GM21360 (cell line): ENCODE data around the gene TNNT2.

Source experiments
- ATAC-seq: cut with Tn5 transposase; IDR thresholded peaks from one replicate; pipeline ENCODE4 v1.9.1; 2021; ENCODE audit warnings: mild to moderate bottlenecking, moderate library complexity; ENCODE audit not compliant: unreplicated experiment

TNNT2 gene

DNA sequence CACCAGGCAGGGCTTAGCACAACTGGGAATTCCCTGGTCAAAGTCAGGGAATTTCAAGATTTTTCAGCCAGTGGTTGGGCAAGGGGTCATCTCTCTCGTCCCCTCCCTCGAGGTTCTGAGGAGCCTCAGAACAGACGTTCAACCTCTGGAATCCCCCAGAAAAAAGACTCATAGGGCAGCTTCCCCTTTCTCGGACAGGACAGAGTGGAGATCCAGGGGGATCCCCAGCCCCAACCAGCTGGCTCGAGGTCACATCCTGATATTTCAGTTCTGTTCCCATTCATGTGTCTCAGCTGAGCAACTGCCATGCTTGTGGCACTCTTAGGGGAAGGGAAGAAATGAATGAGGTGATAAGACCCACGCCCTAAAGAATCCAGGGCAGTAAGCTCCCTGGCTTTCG, 26.6 kb upstream of the TNNT2 start:
- ATAC-seq = no peak

DNA sequence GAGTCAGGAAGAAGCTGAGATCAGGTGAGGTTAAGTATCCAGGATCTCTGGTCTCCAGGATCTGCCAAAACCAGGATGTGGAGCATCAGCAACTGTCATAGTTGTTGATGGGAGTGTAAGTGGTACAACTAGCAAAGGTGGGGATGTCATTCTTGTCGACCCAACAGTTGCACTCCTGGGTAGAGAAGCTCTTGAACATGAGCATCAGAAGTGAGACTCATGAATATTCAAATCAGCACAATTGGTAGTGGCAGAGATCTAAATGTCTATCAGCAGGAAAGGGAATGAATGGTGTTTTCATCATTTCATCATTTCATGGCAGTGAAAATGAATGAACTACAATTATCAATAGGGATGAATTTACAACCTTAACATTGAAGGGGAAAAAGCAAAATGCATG, 25.9 kb upstream of the TNNT2 start:
- ATAC-seq = no peak

DNA sequence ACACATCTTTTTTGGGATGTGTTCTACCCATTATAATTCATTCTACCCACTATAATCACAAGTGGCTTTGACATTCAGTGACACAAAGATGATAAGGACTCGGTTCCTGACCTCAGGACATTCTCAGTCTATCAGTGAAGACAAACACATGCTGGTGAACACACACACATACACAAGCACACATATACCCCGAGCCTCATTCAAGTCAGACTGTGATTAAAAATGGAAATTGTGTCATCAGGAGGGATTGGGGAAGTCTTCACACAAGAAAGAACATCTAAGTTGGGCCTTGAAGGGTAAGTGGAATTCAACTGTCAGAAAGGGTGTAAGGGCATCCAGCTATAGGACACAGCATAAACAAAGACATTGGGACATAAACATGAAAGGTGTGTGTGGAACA, 24.2 kb upstream of the TNNT2 start:
- no peak for ATAC-seq

DNA sequence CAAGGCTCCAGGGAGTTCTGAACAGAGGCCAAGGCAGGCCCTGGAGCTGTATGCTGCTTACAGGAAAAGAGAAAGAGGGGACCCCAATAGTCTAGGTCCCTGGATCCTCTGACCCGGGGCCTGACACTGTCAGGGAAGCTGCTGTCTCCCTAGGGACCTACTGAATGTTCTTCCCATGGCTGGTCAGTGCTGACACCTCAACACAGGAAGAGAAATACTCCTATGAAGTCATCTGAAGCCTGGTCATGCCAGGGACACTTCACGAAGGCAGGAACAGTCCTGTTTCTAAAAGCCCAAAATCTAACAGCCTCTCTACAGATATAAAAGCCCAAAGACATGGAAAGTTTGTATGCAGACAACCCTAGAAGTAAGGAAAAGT, 23.4 kb upstream of the TNNT2 start:
- ATAC-seq = no peak

DNA sequence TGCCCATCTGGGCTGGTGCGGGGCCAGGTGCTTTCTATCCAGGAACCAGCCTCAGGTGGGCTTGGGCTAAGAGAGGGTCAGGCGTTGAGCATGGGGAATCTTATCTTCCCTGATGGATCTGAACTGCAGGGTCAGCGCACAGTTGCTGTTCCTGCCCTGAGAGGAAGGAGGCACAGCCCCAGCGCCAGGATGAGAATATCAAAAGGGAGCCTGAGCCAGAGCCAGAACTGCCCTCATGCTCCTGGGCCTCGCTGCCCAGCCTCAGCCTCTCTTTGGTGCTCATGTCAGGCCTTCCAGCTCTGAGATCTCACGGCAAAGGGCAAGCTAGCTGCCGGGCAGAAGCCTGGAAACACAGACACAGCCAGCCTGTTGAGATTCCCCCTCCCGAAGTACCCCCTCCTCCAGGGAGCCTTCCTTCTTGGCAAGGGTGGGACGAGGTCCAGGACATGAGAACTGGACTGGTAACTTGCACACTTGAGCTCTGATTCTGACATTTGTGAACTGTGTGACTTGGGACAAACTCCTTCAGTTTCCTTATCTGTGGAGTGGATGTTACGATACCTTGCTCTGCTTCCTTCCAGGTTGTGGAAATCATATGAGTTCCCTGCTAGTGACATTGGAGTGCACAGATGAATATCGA, 22.9 kb upstream of the TNNT2 start:
- ATAC-seq = no peak

DNA sequence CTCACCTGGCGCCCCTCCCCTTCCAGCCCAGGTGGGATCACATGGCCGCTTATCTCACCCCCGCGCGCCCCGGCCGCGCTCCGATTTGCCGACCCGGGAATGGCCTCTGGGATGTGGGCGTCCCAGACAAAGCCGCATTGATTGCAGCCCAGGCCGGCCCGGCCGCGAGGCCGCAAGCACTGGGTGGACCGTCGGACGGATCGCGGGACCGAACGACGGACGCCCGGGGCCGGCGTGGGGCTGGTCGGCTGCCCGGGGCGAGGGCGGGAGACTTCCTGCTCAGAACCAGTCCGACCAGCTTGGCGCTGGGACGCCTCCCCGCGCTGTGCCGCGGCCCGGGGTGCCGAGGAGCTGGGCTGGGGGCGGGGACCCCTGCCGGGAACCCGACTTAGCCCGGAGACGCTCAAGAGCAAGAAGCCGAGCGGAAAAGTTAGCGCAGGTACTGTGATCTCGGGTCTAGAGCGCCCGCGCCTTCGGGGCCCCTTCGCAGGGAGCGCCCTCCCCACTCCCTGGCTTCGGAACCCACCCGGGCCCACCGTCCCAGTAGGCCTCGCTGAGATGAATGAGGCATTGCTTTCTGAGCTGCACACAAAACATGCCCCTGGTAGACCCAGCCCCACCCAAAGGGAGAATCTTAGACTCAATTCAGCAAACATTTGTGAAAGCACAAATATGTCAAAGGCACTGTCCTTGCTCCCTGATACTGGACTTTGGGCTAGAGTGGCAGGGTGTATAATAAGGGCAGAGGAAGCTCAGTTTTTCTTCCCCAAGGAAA, 22.1 kb upstream of the TNNT2 start:
- no peak for ATAC-seq

DNA sequence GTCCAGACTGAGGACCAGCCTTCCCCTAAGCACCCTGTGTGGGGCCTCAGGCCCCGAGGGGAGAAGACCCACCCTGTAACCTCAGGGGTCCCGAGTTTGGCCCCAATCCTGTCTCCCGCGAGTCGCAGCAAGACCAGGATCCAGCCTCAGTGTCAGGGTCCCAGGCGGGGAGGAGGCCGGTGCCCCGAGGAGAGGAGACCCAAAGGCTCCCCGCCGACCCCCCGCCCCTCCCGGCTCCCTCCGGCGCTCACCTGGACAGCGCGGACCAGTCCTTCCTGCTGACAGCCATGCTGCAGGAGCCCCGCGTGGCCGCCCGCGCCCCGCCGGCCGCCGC, 21.5 kb upstream of the TNNT2 start, which contains the start of gene LAD1:
Gene LAD1, minus strand, starts transcription at position 307 of the 334 bp plus-strand sequence. Its CDS starts 18 bp downstream, at position 289.
- ATAC-seq = no peak

DNA sequence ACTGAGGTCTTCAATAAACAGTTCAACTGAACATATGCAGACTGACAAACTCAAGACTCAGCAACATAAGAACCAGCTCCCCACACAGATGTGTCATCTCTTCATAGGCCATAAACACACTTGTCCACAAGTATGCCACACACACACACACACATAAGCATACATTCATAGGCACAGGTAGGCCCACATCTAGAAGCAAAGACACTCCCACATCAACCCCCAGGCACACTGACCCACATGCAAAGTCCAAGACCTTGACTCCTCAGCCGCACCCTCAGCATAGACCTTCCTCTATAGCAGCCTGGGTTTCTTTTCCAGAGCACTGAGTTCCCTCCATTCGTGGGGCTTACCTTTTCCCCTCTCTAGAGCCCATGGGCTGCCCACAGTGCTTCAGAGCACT, 20.2 kb upstream of the TNNT2 start:
- no peak for ATAC-seq

DNA sequence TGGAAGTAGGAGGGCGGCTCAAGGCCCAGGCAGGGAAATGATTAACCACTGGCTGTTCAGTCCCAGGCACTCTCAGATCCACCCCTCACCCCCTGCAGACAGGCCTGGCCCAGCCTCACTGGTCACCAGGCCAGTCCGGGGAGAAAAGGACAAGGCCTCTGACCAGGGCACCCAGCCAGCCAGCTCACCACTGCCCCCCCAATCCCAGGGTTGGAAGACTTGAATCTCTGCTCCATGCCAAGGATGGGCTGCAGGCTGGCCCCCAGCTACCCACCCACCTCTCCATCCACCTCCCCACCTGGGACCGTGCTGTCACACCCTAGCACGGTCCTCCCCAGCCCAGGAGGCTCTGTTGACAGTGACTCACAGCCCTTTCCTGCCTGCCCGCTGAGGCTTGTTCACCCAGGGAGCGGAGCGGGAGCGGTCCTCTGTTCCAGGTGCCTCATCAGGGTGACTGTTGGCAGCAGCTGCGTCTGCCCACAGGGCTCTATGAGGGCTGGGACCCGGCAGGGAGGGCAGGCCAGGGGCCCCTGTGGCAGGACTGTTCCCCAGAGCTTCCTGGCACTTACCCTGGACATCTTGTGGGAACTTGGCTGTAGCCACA, 19.5 kb upstream of the TNNT2 start:
- no peak for ATAC-seq

DNA sequence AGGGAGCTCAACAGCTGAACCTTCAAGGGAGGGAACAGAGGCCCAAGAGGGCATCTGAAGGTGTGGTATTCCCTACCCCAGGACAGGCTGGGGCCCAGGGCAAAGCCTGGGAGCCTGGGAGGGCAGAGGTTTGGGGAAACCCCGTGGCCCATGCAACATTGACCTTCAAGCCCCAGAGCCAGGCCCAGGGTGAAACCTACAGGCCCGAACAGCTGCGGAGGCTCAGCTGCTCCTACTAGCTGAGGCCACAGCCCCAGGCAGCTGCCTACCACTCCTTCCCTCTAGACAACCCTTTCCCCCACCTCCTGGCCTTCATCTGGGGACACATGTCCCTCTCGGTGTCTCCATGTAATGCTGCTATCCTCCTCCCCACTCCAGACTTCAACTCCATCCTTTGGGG, 18.5 kb upstream of the TNNT2 start:
- ATAC-seq = no peak

DNA sequence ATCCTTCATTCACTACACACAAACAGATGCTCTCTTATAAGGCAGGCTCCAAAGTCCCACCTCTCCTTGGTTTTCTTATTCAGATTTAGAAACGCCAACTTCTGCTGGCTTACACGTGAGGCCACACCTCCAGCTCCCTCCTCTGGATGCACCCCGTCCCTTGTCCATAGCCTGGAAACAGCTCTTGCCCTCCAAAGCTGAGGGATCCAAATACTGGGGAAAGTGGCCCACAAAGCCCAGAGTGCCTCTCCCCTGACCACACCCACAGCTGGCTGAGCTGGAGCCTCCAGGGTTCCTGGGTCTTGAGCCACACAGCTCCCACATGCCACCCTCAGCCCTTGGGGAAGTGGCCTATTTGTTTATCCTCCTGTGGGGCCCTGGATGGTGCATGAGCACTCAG, 17.1 kb upstream of the TNNT2 start:
- ATAC-seq = no peak

DNA sequence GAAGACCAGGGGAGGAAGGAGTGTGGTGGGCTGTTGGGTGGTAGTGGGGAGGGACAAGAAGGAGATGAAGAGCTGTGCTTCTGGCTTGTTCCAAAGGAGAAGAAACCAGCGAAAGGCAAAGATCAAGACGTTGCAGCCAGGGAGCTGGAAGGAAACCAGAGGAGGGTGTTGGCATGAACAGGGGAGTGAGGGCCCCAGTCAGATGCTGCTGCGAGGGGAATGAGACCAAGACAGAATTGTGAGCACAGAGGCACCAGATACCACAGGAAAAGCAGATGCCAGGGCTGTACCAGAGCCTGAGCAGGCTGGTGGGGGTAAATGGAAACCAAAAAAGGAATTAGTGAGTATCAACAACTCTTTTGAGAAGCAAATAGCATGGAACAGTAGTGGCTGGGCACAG, 15.6 kb upstream of the TNNT2 start:
- ATAC-seq = no peak

DNA sequence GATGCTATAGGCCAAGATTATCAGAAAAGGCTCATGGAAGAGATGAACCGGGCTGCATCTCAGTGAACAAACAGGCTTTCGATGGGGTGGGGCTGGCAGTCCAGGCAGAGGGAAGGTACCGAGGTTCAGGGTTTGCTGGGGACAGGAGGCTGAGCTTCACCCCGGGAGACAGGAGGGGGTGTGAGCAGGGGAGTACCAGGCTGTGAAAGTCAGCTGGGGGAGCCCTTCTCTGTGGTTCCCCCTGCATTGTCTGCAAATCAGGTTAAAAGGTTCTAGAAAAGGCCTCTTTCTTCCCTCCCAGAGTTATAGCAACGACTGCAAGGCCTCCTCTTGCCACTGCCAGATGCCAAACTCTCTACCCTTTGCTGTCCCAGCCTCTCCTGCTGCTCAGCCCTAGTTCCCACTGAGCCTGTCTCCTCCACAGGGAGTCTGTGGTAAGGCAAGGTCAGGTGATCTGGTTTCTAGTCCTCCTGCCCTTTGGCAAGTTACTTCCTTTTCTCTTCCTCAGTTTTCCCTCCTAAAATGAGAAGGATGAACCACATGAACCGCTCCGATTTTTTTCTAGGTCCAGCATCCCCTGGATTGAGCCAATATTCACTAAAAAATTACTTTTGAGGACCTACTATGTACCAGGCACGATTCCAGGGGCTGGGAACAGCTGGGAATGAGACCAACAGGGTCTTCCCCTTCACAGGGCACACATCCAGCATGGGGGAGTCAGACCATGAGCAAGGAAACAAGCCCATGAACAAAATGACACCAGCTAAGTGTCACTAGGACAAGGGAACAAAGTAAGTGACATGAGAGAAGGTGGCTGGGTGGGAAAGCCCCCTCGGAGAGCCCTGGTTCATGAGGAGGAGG, 14.4 kb upstream of the TNNT2 start:
- ATAC-seq = no peak

DNA sequence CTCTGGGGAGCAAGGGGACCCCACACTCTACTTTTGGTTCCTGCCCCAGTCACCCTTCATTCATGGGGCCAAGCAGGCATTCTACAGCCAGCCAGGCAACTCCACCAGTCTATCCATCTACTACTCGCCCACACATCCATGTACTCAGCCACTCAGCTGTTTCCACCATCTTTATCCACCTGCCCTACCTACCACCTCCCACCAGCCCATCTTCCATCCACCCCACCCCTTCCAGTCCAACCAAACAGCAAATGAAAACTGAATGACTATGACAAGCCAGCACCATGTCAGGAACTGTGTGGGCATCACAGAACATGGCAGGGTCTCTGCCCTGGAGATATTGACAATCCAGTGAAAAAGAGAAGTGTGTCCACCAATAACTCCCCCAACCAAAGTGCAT, 13.7 kb upstream of the TNNT2 start:
- ATAC-seq = no peak

DNA sequence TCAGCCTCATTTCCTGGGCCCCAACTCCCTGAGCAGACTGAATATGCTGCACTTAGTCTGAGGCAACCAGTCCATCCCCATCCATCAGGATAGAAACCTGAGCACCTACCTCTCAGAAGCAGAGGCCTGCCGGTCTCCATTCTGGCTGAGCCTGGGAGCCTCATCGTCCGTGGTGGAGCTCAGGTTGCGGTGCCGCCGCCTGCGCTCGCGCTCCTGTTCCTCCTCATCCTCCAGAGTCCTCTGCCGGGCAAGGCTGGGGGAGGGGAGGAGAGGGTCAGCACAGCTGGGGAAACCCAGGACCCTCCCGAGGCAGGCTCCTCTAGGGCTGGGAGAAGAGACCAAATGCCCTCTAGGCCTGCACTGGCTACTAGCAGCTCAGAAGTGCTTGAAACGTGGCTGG, 11.6 kb upstream of the TNNT2 start:
- ATAC-seq = no peak

DNA sequence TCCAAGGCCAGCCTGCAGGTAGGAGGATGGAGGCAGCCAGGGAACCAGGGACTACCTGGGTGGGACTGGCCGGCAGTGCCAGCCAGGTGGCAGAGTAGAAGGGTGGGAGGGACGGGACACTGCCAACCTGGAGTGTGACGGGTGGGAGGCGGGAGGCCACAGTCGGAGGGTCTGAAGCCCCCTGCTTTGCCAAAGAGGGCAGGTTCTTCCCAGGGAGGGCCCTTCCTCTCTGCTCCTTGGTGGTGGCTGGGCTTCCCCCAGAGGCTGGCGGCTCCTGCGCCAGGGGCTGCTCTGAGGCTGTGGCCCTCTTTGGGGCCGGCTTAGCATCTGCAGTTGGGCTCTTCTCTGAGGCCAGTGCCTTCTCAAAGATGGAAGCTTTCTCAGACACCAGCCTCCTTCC, 8.7 kb upstream of the TNNT2 start:
- no peak for ATAC-seq

DNA sequence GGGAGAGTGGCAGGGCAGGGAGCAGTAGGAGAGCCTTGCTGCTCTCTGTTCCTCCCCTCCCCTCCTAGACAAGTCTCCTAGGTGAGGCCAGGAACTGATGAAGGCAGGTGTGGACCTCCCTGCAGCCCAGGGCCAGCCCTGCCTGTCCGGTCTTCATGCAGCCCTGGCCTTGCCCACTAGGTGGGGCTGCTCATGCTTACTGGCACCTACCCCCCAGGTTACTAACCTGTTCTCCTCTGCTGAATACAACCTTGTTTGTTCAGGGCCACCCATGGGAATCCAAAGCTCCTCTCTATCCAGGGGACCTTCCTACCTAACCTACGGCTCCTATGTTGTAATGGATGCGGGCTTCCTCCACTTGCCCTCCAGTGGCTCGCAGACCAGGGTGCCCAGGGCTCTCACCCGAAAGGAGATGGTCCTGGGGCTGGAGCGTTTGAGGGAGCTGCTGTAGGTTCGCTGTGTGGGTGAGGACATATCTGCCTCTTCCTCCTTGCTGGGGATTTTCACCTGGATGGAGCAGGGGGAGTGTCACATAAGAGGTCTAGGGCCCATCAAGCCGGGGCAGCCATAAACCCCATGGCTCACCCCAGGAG, 7.9 kb upstream of the TNNT2 start:
- no peak for ATAC-seq

DNA sequence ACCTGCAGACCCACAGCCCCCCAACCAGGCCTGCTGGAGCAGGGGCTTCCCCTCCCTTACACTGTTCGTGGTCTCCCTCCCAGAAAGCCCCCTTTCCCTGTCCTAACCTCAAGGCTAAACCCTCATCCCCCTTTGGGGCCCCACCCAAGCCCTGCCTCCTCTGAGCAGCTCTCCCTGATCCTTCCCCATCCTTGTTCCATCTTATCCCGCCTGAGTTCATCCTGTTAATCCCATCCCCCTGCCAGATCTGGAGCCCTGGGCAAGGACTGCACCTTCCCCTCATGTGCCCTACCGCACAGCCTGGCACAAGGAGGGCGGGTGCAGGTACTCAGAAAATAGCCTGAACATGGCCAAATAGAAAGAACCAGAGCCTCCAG, 6.9 kb upstream of the TNNT2 start:
- no peak for ATAC-seq

DNA sequence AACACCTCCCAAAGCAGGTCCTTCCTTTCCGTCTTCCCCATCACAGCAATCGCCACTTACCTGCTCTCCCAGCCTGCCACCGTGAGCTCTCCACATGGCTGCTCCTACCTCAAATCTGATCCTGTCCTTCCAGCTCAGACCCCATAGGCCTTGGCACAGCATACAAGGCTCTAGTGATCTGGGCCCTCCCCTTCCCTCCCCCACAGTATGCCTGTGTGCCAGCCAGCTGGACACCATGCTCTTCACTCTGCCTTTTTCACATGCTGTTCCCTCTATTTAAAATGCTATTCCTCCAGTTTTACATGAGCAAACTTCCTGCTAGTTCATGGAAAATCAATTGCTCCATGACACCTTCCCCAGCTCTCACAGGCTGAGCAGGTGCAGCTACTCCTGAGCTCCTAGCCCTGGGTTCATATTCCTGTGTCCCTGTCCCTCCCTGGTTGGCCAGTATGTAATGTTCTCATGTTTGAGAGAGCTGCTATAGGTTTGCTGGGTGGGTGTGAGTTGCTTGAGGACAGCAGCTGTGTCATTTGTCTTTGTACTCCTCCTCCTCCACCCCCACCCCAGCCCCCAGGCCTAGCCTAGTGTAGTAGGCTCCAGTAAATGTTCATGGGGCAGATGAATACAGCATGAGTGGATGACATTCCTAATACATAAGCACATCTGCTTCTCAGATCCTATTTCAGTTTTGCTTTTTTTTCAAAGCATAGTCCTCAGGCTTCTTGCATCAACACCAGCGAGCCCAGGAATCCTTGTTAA, 6.3 kb upstream of the TNNT2 start:
- no peak for ATAC-seq

DNA sequence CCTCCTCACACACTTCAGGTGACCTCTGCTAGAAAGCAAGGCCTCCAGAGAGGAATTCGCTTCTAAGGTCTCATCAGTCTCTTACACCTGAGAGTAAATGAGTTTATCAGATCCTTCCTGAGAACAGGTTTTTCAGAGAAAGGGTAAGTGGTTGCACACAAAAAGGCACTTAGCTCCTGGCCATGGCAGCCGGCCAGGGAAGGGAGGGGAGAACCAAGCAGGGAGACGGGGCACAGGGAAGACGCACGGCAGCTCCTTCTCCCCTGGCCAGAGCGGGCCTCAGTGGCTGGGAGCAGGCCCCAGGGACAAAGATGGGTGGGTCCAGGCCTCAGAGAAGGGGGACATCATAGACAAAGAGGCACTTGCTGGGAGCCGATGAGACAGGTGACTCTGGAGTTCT, 3.6 kb upstream of the TNNT2 start:
- no peak for ATAC-seq
